NCI-H2227 treated with DMSO at 0.1 percent for 48 hours (cell line): ENCODE results near the gene EXOG.

ENCODE experiments used
- DNase-seq: peaks from one replicate; lab custom pipeline; 2025; lab: John Stamatoyannopoulos, UW

Gene EXOG

DNA sequence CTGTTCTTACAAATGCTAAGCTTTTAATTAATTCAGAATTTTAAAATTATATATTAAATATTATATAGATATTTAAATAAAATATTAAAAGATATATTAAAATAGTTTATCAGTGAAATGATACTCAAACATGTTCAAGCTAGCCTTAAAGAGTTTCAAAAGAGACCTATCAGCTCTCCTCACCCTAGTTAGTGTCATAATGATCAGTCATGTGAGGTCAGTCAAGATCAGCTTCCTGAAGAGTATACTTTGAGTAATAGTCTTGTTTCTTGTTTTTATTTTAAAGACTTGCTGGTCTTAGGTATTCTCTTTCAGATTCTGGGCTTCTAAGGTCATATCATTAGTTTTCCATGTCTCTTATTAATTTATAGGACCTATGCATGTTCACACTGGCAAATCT is 14.5 kb downstream of the EXOG start:
- DNase-seq: no peak

DNA sequence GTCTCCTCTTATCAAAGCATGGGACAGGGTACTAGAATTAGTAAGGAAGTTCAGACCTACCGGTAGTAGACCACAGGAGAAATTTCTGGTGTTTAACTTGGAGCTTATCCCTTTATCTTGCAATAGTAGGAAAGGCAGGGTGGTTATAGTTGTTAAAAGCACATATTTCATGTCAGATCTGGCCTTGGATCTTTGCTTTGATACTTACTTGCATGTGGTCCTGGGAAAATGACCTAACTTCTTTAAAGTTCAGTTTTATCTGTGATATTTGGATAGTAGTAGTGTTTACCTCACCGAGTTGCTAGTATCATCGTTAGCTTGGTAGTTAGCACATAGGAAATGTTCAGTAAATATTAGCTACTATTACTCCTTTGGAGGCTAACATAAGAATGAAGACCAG is 15.4 kb downstream of the EXOG start:
- DNase-seq: no peak

DNA sequence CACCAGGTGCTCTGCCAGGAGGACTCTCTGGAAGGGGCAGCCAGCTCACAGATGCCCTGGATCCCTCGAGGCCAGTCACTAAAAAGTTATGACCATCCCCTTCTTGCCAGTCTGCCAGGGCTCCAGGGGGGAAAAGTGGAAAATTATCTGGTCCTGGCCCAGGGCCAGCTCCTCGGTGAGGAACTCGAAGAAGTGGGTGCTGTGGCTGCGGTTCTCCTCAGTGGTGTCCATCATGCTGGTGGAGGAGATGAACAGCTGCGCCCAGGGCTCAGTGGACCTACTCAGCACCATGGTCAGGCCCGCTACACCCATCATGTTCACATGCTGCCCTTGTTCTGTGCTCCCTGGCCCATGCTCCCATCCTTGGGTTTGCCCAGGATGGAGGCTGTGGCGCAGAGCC is 19.2 kb downstream of the EXOG start:
- DNase-seq: no peak

DNA sequence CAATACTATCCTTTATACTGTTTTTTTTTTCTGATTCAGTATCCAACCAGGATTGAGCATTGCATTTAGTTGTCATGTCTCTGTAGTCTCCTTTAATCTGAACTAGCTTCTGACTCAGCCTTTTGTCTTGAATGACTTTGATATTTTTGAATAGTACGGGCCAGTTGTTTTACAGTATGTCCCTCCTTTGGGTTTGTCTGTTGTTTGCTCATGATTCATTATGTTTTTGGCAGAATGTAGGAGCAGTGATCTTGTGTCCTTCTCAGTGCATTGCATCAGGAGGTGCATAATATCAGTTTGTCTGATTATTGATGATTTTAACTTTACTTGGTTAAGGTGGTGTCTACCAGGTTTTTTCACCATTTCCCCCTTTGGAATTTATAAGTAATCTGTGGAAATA is 20.5 kb downstream of the EXOG start:
- DNase-seq: no peak

DNA sequence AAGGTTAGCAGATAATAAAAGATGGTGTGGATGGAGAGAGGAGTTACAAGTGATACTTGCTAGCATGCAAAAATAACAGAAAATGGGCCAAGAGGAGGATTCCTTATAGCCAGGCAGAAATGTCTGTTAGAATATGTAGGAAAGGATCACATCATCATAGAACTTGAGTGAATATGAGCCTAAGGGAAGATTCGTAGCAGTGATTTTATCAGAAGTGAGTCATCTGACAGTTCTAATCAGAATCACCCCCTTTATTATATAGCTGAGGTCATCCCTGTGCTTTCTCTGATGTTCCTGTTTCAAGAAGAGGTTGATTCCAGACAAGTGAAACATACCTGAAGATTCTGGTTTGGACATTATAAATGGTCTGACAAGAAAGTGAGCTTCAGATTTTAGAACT is 22.9 kb downstream of the EXOG start:
- DNase-seq: no peak

DNA sequence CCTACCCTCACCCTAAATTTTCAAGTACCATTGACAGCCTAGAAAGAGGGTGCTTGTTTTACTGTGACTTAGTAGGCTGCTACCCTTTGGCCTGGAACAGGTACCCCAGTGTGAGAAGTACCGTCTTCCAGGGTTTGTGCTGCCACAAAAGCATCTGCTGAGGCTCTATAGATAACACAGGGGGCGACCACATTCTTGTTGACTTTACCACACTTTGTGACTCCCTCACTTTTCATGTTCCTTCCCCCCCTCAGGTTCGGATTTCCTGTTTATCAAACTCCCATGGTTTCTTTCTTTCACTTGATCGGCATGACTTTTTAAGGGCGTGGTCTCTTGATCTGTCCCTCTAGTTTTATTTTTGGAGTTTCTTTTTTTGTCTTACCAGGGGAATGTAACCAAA is 23.5 kb downstream of the EXOG start:
- no peak for DNase-seq

DNA sequence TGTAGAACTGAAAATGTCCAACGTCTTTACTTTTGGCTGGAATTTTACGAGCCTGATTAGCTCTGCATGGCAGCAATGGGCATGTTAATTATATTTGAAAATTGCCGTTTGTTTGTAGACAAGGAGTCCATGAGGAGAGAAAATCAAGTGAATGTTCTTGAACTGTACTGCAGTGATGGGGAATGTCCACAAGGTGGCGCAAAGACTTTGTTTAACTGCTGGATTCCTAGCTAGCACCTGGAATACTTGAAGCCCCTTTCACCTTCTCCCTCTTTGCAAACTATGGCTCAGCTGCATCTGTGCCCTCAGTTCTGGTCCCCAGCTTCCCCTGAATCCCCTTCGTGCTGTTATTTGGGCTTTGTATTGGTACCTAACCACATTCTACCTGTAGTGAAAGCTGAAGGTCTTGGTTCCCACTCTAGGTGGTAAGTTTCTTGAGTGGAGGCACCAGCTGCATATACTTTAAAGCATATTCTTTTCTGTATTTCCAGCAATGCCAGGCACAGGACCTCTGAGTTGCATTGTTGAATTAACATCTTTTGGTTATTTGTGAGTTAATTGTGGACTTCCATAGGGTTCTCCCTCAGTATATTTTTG is 25.3 kb downstream of the EXOG start:
- peak; percentile 57 for DNase-seq

DNA sequence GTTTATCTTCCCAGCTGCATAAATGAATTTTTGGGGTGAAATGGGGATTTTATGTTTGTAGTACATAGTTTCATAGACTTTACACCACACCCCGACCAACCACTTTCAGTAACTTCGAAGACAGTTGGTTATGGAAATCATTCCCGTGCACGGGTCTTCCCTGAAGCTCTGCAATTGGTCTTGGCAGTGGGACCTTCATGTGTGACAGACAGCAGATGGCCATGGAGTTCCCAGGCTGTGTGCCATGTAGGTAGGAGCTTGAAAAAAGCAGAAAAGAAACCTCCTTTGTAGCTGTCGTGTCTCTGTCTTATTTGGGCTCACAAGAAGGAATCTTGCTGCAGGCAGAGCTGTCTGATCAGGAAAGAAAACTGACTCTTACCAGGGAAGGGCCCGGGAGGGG is 25.9 kb downstream of the EXOG start:
- no peak for DNase-seq

DNA sequence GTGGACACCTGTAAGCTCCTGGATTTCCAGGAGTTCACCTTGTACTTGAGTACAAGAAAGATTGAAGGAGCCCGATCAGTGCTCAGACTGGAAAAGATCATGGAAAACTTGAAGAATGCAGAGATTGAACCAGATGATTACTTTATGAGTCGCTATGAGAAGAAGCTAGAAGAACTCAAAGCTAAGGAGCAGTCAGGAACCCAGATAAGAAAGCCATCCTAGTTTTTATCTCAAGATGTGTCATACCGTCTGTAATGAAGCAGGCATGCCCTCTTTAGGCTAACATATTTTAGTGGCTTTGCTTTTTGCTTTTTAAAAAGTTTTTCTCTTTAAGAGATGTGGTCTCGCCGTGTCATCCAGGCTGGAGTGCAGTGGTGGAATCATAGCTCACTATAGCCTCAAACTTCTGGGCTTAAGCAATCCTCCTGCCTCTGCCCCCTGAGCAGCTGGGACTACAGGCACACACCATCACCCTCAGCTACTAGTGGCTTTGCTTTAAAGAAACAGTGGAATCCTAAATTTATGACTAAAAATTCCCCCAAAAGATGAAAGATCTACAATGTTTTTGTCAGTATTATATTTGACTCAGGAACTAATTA is 28.1 kb downstream of the EXOG start:
- DNase-seq: no peak

DNA sequence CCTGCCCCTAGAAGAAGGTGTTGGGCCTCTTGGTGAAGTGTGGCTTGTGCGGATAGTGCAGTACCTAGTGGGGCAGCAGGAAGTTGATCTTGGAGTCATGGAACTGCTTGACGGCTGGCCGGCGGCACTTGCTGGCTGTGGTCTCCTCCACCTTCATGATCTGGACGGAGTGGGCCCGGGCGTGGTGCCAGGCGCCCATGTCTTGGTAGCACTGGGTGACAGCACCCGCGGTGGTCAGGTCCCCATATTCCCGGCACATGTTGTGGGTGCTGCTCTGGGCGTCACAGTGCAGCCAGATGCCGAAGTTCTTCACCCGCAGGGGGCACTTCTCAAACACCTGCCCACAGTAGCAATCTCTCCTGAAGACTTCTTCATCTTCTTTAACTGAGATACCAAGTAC is 30.7 kb downstream of the EXOG start:
- DNase-seq: no peak

DNA sequence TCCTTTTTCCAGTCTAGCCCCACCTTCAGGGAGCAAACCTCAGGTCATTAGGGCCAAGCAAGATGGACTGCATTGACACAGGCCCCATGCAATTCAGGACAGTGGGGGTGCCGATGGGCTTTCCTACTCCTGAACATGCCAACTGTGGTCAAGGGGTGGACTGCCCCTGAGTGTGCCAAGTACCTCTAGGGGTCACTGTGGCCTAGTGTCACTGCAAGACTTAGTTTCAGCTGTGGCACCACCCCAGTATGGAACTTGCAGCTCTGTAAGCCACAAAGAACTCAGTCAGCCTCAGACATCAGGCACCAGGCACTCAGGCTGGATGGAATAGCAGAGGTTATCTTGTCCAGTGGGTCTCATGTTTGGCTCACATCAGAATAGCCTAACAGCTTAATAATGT is 32.3 kb downstream of the EXOG start:
- no peak for DNase-seq

DNA sequence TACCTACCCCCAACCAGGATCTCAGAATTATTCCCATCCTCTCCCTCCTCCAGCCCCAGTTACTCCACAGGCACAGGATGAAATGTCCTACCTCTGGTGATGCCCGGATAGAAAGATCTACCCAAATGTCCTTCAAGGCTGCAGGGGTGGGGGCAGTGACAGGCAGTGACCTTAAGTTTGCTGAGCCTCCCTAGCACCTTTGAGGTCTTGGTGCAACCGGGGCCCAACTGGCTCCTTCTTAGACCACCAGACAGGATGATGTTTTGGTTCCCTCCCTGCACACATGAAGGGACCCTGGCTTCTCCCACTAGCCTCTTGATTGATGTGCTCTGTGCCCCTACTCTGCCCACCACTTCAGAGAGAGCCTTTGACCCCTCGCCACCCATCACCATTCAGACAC is 36.4 kb downstream of the EXOG start:
- no peak for DNase-seq

DNA sequence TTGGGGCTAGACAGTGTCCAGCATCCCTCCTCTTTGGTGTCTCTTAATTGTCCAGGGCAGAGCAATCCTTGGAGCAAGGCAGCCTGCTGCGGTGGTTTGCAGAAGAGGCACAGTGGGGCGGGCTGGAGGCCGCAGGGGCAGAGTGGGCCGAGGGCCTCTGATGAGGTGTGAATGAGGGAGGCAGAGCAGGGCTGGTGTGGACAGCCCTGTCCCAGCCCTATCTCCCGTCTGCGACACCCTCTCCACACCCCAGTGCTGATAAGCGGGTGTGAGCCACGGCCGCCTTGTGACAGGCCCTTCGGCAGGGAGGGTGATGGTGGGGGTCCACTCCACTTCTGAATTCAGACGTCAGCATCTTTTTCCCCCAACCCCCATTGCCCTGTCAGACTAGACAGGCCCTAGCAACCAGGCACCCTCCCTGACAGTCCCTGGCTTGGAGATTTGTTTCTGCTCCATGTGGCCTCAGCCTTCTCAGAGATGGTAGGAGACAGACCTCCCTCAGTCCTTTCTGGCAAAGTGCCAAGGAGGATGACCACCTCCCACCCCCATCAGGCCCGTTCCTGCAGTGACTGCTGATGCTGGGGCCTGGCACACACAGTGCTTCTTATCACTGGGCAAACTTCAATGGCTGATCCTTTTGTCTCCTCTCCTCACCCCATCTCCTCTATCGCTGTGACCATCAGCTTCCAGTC is 37.3 kb downstream of the EXOG start:
- DNase-seq: no peak

DNA sequence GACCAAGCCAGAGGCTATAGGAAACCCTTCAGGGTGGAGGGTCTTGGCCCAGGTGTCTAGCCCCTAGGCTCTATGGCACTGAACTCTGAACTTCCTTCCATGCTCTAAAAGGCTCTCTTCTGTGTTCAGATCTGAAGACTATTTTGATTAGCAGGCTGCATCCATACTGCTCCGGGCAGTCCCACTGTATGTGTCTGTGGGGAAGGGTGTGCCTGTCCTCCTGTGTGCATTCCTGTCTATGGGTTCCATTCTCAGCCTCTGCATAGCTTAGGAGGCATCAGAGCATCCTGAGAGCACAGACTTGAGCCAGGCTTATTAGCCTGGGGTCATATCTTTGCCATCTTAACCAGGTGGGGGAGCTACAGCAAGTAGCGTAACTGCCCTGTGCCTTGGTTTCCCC is 38.0 kb downstream of the EXOG start:
- no peak for DNase-seq

DNA sequence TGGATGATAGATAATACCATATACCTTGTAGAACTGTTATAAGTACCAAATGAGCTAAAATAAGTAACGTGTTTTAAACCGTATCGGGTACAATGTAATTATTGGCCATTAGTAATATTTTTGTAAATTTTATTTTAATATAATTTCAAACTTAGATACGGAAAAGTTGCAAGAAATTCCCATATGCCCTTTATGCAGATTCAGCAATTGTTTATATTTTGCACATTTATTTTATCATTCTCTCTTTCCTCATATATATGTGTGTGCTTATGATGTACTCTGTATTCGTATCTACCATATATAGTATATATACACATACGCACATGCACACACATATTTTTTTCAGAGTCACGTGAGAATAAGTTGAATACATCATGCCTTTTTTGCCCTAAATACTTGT is 38.5 kb downstream of the EXOG start:
- DNase-seq: no peak

DNA sequence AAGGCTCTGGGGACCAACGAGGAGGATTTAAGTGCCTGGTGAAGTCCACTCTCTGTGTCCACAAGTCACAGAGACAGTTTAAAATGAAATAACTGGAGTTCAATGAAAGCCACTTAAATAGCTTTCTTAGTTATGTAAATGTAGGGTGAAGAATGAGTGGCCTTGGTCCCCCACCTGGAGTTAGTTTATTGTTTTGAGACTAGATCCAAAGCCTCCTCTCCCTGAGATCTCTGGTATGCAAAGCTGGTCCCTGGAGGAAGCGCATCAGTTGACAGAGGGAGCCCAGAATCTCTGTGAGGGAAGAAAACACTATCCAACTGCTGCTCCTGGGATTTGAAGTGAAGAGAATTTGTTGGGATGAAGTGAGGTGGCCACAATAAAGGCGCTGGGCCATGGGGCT is 40.5 kb downstream of the EXOG start:
- no peak for DNase-seq

DNA sequence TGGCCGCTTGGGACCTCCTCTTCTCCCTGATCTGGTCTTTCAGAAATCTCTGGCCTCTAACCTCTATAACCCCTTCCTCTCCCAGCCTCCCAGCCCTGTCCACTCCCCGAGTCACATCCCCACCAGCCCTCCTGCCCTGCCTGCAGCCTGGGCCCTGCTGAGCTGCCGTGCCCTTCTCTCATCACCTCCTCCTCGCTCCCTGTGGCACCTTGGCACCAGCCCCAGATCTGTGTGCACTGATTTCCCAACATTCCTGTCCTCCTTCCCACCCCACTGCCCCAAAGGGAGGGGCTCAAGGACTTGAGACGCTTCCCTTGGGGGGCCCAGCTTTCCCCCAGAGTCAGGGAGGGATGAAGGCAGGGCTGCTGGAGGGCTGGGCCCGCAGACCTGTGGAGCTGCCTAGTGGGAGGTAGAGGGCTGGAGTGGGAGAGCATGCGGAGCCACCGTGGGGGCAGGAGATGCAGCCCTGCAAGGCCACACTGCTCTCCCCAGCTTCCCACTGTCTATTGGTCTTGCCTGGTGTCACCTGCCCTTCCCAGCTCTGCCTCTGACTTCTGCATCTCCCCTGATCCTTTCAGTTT is 42.7 kb downstream of the EXOG start:
- no peak for DNase-seq

DNA sequence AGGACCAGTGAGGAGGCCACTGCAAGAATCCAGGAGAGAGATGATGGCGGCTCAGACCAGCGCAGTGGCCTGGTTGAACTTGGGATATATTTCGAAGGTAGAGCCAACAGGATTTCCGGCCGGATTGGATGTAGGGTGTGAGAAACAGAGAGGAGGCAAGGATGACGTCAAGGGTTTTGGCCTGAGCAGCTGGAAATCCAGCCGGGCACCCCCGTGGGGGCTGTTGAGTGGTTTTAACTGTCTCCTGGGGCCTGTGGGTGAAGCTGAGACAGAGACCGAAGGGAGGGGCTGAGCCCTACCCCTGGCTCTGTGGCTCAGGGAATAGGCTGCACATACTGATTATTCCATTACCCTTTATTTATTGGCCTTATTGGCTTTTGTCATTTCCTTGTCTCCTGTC is 45.7 kb downstream of the EXOG start:
- no peak for DNase-seq

DNA sequence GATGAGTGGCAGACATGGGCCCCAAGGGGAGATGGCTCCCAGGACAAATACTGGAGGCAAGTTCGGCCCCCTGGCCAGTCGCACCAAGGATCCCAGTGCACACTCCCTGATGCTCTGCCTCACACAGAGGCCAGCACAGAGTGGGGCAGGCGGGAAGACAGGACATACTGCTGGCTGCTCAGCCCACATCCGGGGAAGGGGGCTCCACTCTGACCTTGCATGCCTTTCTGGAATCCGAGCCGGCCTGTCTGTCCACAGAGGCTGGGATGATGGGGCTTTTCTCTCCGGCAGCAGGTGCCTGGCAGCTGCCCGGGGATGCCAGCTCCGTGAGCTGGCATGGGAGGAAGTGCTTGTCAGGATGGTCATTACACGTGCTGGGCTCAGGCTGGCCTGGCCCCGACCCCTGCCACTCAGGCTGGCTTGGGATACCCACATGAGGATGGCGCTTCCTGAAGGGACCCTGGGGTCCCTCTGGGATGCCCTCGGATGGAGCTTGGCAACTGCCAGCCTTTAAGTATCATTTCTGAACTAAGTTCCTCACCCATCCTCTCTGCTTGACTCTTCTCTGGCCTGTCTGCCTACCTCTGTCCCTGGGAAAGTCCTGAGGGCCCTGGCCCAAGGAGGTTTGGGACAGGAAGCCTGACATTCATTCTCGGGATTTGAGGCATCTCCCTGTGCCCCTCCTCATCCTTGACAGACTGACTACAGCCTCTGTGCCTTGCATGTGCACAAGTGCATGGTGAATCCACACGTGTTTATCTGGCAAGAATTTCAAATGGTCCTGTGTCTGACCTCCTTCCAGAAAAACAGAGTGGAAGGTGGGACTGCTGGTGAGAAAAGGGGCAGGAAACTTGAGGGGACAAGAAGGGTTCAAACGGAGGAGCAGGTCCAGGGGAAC is 46.5 kb downstream of the EXOG start:
- no peak for DNase-seq

DNA sequence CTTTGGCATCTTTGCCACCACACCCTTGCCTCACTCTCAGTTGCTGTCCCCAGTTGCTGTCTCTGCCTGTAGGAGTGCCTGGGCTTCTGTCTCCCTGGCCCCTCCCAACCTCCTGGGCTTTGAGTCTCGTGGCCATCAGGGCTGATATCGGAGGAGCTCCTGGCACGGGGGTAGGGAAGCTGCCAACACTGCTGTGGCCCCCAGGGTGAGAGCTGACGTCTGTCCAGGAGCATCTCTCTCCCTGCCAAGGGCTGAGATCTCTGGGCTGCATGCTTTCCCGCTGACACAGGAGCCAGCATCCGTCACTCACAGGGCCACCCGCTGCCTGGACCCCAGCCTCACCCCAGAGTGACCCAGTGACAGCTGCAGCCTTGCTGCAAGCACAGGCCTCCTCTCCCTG is 47.4 kb downstream of the EXOG start:
- no peak for DNase-seq

DNA sequence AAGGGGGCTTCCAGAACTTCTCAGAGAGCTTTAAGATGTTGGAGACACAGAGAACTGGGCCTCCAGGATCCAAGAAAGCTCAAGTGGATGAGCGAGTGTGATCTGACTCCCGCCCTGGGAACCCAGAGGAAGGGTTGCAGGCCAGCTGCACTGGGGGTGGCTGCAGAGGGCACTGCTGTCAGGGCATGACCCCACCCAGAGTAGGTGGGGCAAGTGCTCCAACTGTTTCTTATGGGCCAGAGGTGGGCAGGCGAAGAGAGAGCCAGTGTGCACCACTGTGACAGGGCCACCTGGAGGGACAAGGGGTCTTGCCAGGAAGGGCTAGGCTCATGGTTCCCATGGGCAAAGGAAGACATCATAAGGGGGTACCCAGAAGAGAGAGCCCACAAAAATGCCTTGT is 48.8 kb downstream of the EXOG start:
- DNase-seq: no peak

DNA sequence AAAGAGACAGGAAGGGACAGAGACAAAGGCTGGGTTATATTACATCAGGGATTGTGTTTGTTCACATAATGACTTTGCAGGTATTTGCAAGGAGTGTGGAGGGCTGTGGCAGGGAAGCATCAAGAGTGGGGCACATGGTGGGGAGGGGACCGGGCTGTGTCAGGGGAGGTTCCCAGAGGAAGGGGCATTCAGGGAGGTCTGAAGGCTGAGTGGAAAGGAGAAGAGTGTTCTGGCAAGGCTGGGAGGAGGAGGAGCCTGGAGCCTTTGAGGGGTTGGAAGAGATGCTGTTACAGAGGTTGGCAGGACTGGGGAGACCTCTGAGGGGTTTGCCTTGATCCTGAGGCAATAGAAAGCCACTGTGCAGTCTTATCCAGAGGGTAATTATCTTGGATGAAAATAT is 49.4 kb downstream of the EXOG start:
- no peak for DNase-seq

DNA sequence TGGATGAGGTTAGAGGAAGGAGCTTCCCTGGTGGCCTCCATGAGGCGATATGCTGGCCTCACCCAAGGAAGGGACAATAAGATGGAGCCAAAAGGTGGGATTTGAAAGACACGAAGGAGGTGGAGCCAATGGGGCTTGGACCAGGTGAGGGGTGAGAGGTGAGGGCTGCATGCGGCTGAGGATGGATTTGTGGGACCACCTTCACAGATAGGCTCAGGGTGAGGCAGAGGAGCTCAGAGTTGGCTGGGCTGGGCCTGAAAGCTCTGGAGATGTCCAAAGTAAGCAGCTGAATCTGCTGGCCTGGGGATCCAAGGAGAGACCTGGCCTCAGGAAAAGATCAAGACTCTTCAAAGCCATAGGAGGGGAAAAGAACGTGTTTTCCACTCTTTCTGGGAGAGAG is 49.8 kb downstream of the EXOG start:
- no peak for DNase-seq
